GM12891 (cell line): ENCODE results near the gene LCA5L.

Experiments used
- PAX5 ChIP-seq: IDR thresholded peaks from 2 replicates; pipeline ENCODE4 v1.6.1; 2011; ENCODE audit warnings: low read length, moderate library complexity, mild to moderate bottlenecking; ENCODE audit not compliant: insufficient read depth, severe bottlenecking
- POLR2A ChIP-seq: IDR thresholded peaks from 2 replicates; pipeline ENCODE4 v1.6.1; 2011; ENCODE audit warnings: low read depth, low read length, control low read depth
- POLR2AphosphoS5 ChIP-seq: IDR thresholded peaks from 2 replicates; pipeline ENCODE4 v1.6.1; 2011; ENCODE audit warnings: low read depth, low read length, control low read depth
- POU2F2 ChIP-seq: IDR thresholded peaks from 2 replicates; pipeline ENCODE4 v1.6.1; 2011; ENCODE audit warnings: low read depth, mild to moderate bottlenecking, control low read depth, low read length, moderate library complexity
- SPI1 ChIP-seq: IDR thresholded peaks from 2 replicates; pipeline ENCODE4 v1.6.1; 2011; ENCODE audit warnings: low read depth, low read length, control low read depth
- TAF1 ChIP-seq: IDR thresholded peaks from 2 replicates; pipeline ENCODE4 v1.6.1; 2011; ENCODE audit warnings: low read depth, low read length, control low read depth

DNA sequence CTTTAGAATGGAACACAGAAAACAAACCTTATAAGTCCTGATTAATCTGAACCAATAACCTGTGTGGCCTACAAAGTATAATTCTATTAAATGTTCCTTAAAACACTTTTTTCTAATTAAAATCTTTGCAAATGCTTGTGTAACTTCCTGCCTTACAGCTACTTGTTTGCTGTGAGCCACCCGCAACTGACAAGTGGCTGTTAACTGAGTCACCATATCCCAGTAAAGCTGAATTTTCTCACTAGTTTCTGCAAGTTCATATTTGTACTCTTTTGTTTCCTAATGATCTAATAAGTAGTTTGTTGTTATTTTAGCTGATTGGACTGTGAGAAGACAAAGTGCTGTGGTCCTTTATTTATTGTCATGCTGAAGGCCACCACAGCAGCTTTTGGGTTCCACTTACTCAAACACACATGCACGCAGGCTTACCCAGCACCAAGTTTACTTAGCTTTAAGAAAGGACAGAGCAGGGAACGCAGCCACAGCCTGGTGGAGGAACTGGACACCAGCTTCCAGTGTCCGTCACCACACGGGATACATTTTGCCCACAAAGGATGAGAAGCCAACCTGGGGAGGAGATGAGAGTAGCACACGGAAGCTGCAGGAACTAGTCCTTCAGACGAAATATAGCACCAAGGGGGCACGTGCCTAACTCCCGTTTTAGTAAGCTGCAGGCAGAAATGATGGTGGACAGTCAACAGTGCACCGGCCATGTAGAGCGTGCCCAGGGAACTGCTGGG lies 47.8 kb downstream of the LCA5L start:
- TF ChIP-seq POLR2AphosphoS5 (no peak), POLR2A (no peak), TAF1 (no peak), SPI1 (no peak), POU2F2 (no peak), PAX5 (no peak)
